UCSD-AML1 (cell line): ENCODE data around the gene MRO.
"Not testable (repeated sequence)": the region's sequence is repeated elsewhere in the genome, so short reads cannot be mapped to it uniquely, and the experiment has no call there.

Experiments
- DNase-seq: peaks from one replicate; lab custom pipeline; 2025; ENCODE audit not compliant: unreplicated experiment; lab: John Stamatoyannopoulos, UW

MRO gene

GRCh38 chr18:50836521-50836957 lies 16.7 kb upstream of the MRO start:
- DNase-seq = no peak

GRCh38 chr18:50833496-50833895 lies 13.7 kb upstream of the MRO start:
- not testable (repeated sequence) for DNase-seq

GRCh38 chr18:50832754-50833153 lies 12.9 kb upstream of the MRO start:
- DNase-seq = no peak

GRCh38 chr18:50830544-50830943 lies 10.7 kb upstream of the MRO start:
- no peak for DNase-seq

GRCh38 chr18:50829644-50830043 lies 9.8 kb upstream of the MRO start:
- no peak for DNase-seq

- DNase-seq = no peak
These were observed 6.2 kb upstream of the MRO start for GRCh38 chr18:50826027-50826426.

GRCh38 chr18:50825621-50826020 lies 5.8 kb upstream of the MRO start:
- DNase-seq = no peak

- no peak for DNase-seq
These were observed 2.9 kb upstream of the MRO start for GRCh38 chr18:50822756-50823155.

- DNase-seq = peak; percentile 18
These were observed 1.2 kb upstream of the MRO start for GRCh38 chr18:50820901-50821520.

GRCh38 chr18:50819027-50819727 lies 639 bp downstream of the MRO start:
- DNase-seq = peak; percentile 24

- no peak for DNase-seq
These were observed 3.2 kb downstream of the MRO start for GRCh38 chr18:50816419-50817166.

GRCh38 chr18:50814395-50814794 lies 5.4 kb downstream of the MRO start:
- DNase-seq = no peak

GRCh38 chr18:50813353-50813752 lies 6.5 kb downstream of the MRO start:
- no peak for DNase-seq

- DNase-seq = no peak
These were observed 7.0 kb downstream of the MRO start for GRCh38 chr18:50812834-50813233.

GRCh38 chr18:50807176-50807575 lies 12.6 kb downstream of the MRO start:
- DNase-seq = no peak

- no peak for DNase-seq
These were observed 13.6 kb downstream of the MRO start for GRCh38 chr18:50806208-50806616.

GRCh38 chr18:50805732-50806131 lies 14.1 kb downstream of the MRO start:
- no peak for DNase-seq

GRCh38 chr18:50803592-50803991 lies 16.2 kb downstream of the MRO start:
- DNase-seq = no peak

- DNase-seq = no peak
These were observed 17.7 kb downstream of the MRO start for GRCh38 chr18:50802141-50802540.

GRCh38 chr18:50797142-50797541 lies 22.7 kb downstream of the MRO start:
- DNase-seq = no peak

GRCh38 chr18:50796495-50796894 lies 23.3 kb downstream of the MRO start:
- DNase-seq = no peak
